ENCODE measurements around the gene TECTB.

DNA sequence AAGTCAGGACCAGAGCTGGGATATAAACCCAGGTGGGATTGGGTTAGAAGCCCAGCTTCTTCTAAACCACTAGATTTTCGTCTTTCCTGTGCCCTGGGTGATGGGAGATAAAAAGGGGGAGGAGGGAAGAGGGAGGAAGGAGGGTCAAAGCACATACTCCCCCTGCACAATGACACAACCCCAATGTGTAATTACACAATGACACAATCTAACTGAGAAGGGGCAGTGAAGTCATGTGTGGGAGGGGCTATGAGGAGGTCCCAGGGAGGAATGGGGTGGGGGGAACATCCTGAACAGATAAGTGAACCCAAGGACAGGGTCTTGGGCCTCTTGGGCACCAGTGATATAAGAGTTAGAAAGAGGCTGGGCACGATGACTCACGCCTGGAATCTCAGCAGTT, 44.5 kb downstream of the TECTB start:
- TF ChIP-seq, protein P1, sequence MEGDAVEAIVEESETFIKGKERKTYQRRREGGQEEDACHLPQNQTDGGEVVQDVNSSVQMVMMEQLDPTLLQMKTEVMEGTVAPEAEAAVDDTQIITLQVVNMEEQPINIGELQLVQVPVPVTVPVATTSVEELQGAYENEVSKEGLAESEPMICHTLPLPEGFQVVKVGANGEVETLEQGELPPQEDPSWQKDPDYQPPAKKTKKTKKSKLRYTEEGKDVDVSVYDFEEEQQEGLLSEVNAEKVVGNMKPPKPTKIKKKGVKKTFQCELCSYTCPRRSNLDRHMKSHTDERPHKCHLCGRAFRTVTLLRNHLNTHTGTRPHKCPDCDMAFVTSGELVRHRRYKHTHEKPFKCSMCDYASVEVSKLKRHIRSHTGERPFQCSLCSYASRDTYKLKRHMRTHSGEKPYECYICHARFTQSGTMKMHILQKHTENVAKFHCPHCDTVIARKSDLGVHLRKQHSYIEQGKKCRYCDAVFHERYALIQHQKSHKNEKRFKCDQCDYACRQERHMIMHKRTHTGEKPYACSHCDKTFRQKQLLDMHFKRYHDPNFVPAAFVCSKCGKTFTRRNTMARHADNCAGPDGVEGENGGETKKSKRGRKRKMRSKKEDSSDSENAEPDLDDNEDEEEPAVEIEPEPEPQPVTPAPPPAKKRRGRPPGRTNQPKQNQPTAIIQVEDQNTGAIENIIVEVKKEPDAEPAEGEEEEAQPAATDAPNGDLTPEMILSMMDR (conservative IDR thresholded peaks at IDR 0.05 in 1 of 2, IDR thresholded peaks at IDR 0.05 in 1 of 2; ENCODE audit: low read depth in 1 of 2, low read length in 2 of 2): no peak
- no peak for TF ChIP-seq EZH2 (IDR thresholded peaks at IDR 0.05; ENCODE audit: low read length, missing control alignments)
